ENCODE data around the gene RETREG3. TPM values are rescaled to one million over a fixed set of nuclear protein-coding genes. Genes with fewer than 3 reads are reported as not detected.
A peak's percentile ranks its signal among the peaks of the same experiment; 100 is the strongest.

RETREG3 gene
- total and polyA plus RNA-seq, 2 of the 13 experiments (the other 11 are each of a cell fraction or from before 2014, with no cell fraction given) = 47.0 to 55.8 TPM

DNA sequence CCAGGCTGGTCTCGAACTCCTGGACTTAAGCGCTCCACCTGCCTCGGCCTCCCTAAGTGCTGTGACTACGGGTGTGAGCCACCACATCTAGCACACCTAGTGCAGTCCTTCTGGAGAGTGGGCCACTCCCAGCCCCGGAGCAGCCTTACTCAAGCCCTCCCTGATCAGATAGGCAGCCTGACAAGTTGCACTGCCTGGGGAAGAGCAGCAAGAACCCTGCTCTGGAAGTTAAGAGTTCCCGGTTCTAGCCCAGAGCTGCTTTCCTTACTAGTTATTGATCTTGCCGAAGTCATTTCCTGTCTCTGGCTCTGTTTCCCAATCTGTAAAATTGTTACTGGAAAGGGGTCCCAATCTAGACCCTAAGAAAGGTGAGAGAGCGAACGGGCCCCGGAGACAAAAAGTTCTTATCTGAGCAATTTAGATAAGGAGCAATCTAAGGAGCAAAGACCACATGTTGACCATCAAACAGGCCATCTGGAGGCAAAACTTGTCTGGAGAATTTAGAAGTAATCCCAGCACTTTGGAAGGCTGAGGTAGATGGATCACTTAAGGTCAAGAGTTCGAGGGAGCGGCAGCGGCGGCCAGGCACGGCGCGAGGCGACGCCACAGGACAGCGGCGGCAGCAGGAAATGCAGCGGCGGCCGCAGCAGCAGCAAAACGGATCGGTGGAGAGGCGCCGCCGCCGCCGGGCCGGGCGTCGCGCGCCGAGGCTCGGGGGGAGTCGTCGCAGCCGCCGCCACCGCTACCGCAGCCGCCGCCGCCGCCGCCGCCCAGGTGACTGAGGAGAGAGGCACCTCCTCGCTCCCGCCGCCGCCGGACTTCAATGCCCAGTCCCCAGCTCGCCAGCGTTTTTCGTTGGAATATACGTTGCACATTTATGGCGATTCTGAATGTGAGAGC, 77.5 kb downstream of the RETREG3 start (continued):
- TF ChIP-seq BHLHE40 (IDR thresholded peaks at IDR 0.05; ENCODE audit: low read length) = 0 out of 2 replicates have a peak, but pooled peaks have one; percentile 29
- TF ChIP-seq, protein P1, sequence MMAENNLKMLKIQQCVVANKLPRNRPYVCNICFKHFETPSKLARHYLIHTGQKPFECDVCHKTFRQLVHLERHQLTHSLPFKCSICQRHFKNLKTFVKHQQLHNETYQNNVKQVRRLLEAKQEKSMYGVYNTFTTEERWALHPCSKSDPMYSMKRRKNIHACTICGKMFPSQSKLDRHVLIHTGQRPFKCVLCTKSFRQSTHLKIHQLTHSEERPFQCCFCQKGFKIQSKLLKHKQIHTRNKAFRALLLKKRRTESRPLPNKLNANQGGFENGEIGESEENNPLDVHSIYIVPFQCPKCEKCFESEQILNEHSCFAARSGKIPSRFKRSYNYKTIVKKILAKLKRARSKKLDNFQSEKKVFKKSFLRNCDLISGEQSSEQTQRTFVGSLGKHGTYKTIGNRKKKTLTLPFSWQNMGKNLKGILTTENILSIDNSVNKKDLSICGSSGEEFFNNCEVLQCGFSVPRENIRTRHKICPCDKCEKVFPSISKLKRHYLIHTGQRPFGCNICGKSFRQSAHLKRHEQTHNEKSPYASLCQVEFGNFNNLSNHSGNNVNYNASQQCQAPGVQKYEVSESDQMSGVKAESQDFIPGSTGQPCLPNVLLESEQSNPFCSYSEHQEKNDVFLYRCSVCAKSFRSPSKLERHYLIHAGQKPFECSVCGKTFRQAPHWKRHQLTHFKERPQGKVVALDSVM (CRISPR knock-in tag; IDR thresholded peaks at IDR 0.05) = peak; percentile 93
- TF ChIP-seq ZNF331 (CRISPR knock-in tag; IDR thresholded peaks at IDR 0.05) = no peak; the same call in 1 of the 2 replicates
- TF ChIP-seq MAF1 (CRISPR knock-in tag; IDR thresholded peaks at IDR 0.05; ENCODE audit: borderline replicate concordance) = peak; percentile 68; the same call in 1 of the 2 replicates
- no peak; the same call in 1 of the 2 replicates for TF ChIP-seq HINFP (CRISPR knock-in tag; IDR thresholded peaks at IDR 0.05; ENCODE audit: low read depth)
- no peak for TF ChIP-seq SP1 (IDR thresholded peaks at IDR 0.05)
- TF ChIP-seq SP1 (CRISPR knock-in tag; IDR thresholded peaks at IDR 0.05) = 0 out of 2 replicates have a peak, but pooled peaks have one; percentile 4
- no peak for TF ChIP-seq NPAS2 (CRISPR knock-in tag; IDR thresholded peaks at IDR 0.05; ENCODE audit: borderline replicate concordance)
- no peak for TF ChIP-seq ZNF841 (CRISPR knock-in tag; IDR thresholded peaks at IDR 0.05; ENCODE audit: borderline replicate concordance)
- no peak for TF ChIP-seq HNF1B (CRISPR knock-in tag; IDR thresholded peaks at IDR 0.05)
- no peak for TF ChIP-seq TMF1 (CRISPR knock-in tag; IDR thresholded peaks at IDR 0.05; ENCODE audit: low read depth)
- TF ChIP-seq CEBPG (CRISPR knock-in tag; IDR thresholded peaks at IDR 0.05) = no peak
- peak; percentile 60 for TF ChIP-seq ONECUT2 (CRISPR knock-in tag; IDR thresholded peaks at IDR 0.05)
- no peak for TF ChIP-seq NFIB (CRISPR knock-in tag; IDR thresholded peaks at IDR 0.05; ENCODE audit: borderline replicate concordance)
- TF ChIP-seq, protein P2, sequence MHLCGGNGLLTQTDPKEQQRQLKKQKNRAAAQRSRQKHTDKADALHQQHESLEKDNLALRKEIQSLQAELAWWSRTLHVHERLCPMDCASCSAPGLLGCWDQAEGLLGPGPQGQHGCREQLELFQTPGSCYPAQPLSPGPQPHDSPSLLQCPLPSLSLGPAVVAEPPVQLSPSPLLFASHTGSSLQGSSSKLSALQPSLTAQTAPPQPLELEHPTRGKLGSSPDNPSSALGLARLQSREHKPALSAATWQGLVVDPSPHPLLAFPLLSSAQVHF (CRISPR knock-in tag; IDR thresholded peaks at IDR 0.05) = no peak
- TF ChIP-seq SRSF9 (IDR thresholded peaks at IDR 0.05; ENCODE audit: borderline replicate concordance, insufficient read depth, low read depth, low read length, poor library complexity, severe bottlenecking) = no peak
- no peak for TF ChIP-seq ZFP36L1 (CRISPR knock-in tag; IDR thresholded peaks at IDR 0.05)
- TF ChIP-seq ZNF484 (CRISPR knock-in tag; IDR thresholded peaks at IDR 0.05; ENCODE audit: borderline replicate concordance, low read depth) = no peak
- 0 out of 2 replicates have a peak, but pooled peaks have one; percentile 48 for TF ChIP-seq ZNF629 (CRISPR knock-in tag; conservative IDR thresholded peaks at IDR 0.05)
- no peak for TF ChIP-seq ZNF234 (CRISPR knock-in tag; conservative IDR thresholded peaks at IDR 0.05)
- no peak for TF ChIP-seq ZNF563 (CRISPR knock-in tag; IDR thresholded peaks at IDR 0.05)
- TF ChIP-seq ZNF614 (CRISPR knock-in tag; IDR thresholded peaks at IDR 0.05; ENCODE audit: borderline replicate concordance) = 0 out of 2 replicates have a peak, but pooled peaks have one; percentile 33
- TF ChIP-seq JARID2 (CRISPR knock-in tag; IDR thresholded peaks at IDR 0.05; ENCODE audit: insufficient replicate concordance) = no peak
- TF ChIP-seq ZNF34 (CRISPR knock-in tag; IDR thresholded peaks at IDR 0.05; ENCODE audit: borderline replicate concordance) = no peak

Data from HepG2 (cell line).